ENCODE results near the gene HIVEP3.

The HIVEP3 gene

GRCh38 chr1:41830726-41831125, 88.0 kb downstream of the HIVEP3 start:
- ChIA-PET POLR2A (interaction anchor here (0.7 kb wide), 1 partner anchor 65 kb away, joined by 3 read pairs; no protein-coding TSS in a partner anchor), CTCF (interaction anchor here (0.9 kb wide), 1 partner anchor 32 kb away, joined by 3 read pairs; no protein-coding TSS in a partner anchor)
- TF ChIP-seq HOXD13 (CRISPR knock-in tag; IDR thresholded peaks at IDR 0.05; ENCODE audit: borderline replicate concordance), result no peak
- TF ChIP-seq ZNF658 (tag by site-specific recombination; IDR thresholded peaks at IDR 0.05), result no peak
- no peak for TF ChIP-seq ZNF513 (tag by site-specific recombination; IDR thresholded peaks at IDR 0.05)
- TF ChIP-seq ZNF354C (tag by site-specific recombination; IDR thresholded peaks at IDR 0.05; ENCODE audit: borderline replicate concordance, low read depth), result no peak
- TF ChIP-seq ZNF24 (tag by site-specific recombination; IDR thresholded peaks at IDR 0.05), result no peak
- 0 out of 2 replicates have a peak, but pooled peaks have one; percentile 16 for TF ChIP-seq EGR2 (tag by site-specific recombination; IDR thresholded peaks at IDR 0.05; ENCODE audit: low read depth)

DNA sequence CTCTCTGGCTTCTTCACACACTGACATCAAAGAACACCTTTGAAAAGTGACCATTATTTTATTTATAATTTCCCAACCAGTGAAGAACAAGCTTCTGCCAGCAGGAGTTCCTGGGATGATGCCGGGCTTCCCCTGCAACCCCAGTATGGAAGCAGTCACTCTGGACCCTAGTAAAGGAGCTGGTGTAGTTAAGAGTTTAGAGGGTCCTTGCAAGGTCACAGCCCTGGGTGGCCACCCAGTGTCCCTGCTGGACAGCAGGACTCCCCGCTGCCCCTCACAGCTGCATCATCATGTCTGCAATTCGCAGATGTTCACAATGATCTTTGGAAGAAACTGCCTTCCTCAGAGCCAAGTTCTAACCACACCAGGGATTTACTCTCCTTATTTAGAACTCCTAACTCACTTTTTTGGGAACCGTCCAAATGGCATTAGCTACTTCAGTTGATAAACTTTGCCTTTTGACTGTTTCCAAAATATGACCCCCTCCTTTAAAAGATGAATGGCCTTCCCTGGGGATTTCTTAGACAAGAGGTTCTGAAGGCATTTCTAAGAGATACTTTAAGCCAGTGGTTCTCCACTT, 90.6 kb downstream of the HIVEP3 start:
- H3K4me1 ChIP-seq (ENCODE audit: control insufficient read depth, insufficient read depth, low read length), result 0 out of 2 replicates have a peak, but pooled peaks cover 4% of the 10 kb centered on the region
- no peak overlapping the region for H3K4me3 ChIP-seq (ENCODE audit: low read depth, low read length)
- TF ChIP-seq ZNF513 (tag by site-specific recombination; IDR thresholded peaks at IDR 0.05), result no peak
- TF ChIP-seq ZNF19 (tag by site-specific recombination; IDR thresholded peaks at IDR 0.05; ENCODE audit: low read depth), result no peak
- TF ChIP-seq ZSCAN16 (tag by site-specific recombination; IDR thresholded peaks at IDR 0.05), result no peak
- no peak for TF ChIP-seq SP7 (tag by site-specific recombination; IDR thresholded peaks at IDR 0.05)
- ChIA-PET CTCF (interaction anchor here (1.4 kb wide), 1 partner anchor 16 kb away, joined by 5 read pairs; no protein-coding TSS in a partner anchor), POLR2A (no interaction called here)
- H3K36me3 ChIP-seq (ENCODE audit: control insufficient read depth in 2 of 2, insufficient read depth in 1 of 2, low read length in 2 of 2), result no peaks in the 10 kb centered on the region
- no peaks in the 10 kb centered on the region for H3K9me3 ChIP-seq (ENCODE audit: control insufficient read depth, insufficient read depth, low read depth, low read length)
- no peak overlapping the region for H3K27ac ChIP-seq (ENCODE audit: extremely low read depth, low read depth, low read length)

More at GRCh38 chr1:41830726-41831125, 88.0 kb downstream of the HIVEP3 start:
- no peaks in the 10 kb centered on the region for H3K36me3 ChIP-seq (ENCODE audit: control insufficient read depth in 2 of 2, insufficient read depth in 1 of 2, low read length in 2 of 2)
- H3K4me3 ChIP-seq (ENCODE audit: low read depth, low read length), result no peak overlapping the region
- H3K9me3 ChIP-seq (ENCODE audit: control insufficient read depth, insufficient read depth, low read depth, low read length), result no peaks in the 10 kb centered on the region
- H3K27ac ChIP-seq (ENCODE audit: extremely low read depth, low read depth, low read length), result no peak overlapping the region
- H3K4me1 ChIP-seq (ENCODE audit: control insufficient read depth, insufficient read depth, low read length), result no peaks in the 10 kb centered on the region

GRCh38 chr1:41823471-41823870, 95.3 kb downstream of the HIVEP3 start:
- Histone ChIP-seq H3K9me3 (ENCODE audit: control insufficient read depth, insufficient read depth, low read depth, low read length) (no peaks in the 10 kb centered on the region), H3K36me3 (ENCODE audit: control insufficient read depth in 2 of 2, insufficient read depth in 1 of 2, low read length in 2 of 2) (no peaks in the 10 kb centered on the region), H3K4me3 (ENCODE audit: low read depth, low read length) (no peak overlapping the region), H3K27ac (ENCODE audit: extremely low read depth, low read depth, low read length) (no peak overlapping the region), H3K4me1 (ENCODE audit: control insufficient read depth, insufficient read depth, low read length) (0 out of 2 replicates have a peak, but pooled peaks cover 4% of the 10 kb centered on the region)
- POLR2A ChIA-PET, result no interaction called here
- CTCF ChIA-PET, result interaction anchor here (0.6 to 4.5 kb wide), 5 partner anchors 11 to 1617 kb away, joined by 3 to 27 read pairs (median 3); no protein-coding TSS in a partner anchor
- TF ChIP-seq ZXDB (tag by site-specific recombination; IDR thresholded peaks at IDR 0.05) (no peak), ZNF148 (tag by site-specific recombination; IDR thresholded peaks at IDR 0.05; ENCODE audit: borderline replicate concordance) (no peak), ZNF302 (tag by site-specific recombination; IDR thresholded peaks at IDR 0.05; ENCODE audit: low read depth) (no peak), MYNN (tag by site-specific recombination; IDR thresholded peaks at IDR 0.05; ENCODE audit: borderline replicate concordance) (no peak), SP7 (tag by site-specific recombination; IDR thresholded peaks at IDR 0.05) (peak; percentile 43; the same call in 1 of the 2 replicates), ZNF138 (tag by site-specific recombination; IDR thresholded peaks at IDR 0.05; ENCODE audit: borderline replicate concordance) (no peak), ZNF174 (tag by site-specific recombination; IDR thresholded peaks at IDR 0.05) (no peak), ZNF585B (tag by site-specific recombination; IDR thresholded peaks at IDR 0.05) (no peak), KLF1 (tag by site-specific recombination; IDR thresholded peaks at IDR 0.05) (0 out of 2 replicates have a peak, but pooled peaks have one; percentile 23), GLIS1 (tag by site-specific recombination; IDR thresholded peaks at IDR 0.05) (peak; percentile 24; the same call in 1 of the 2 replicates), REPIN1 (tag by site-specific recombination; IDR thresholded peaks at IDR 0.05; ENCODE audit: low read depth) (no peak), SP3 (tag by site-specific recombination; IDR thresholded peaks at IDR 0.05) (no peak), ZNF23 (tag by site-specific recombination; IDR thresholded peaks at IDR 0.05; ENCODE audit: borderline replicate concordance) (no peak), PRDM4 (tag by site-specific recombination; IDR thresholded peaks at IDR 0.05) (no peak), ZNF324 (tag by site-specific recombination; IDR thresholded peaks at IDR 0.05) (no peak)

Measured in HEK293 (cell line).